ENCODE measurements around the gene KRT14. TPM values are rescaled to one million over a fixed set of nuclear protein-coding genes. Genes with fewer than 3 reads are reported as not detected.
"Not testable (repeated sequence)": the region's sequence is repeated elsewhere in the genome, so short reads cannot be mapped to it uniquely, and the experiment has no call there.

The KRT14 gene
- total RNA-seq, 1 donor from 2014 or later: not detected

- intact Hi-C loops (cut with micrococcal nuclease): no loop called here
- no peak overlapping the region for H3K27ac ChIP-seq (replicated peaks)
- no peak for DNase-seq
- no peak for TF ChIP-seq CTCF (IDR thresholded peaks at IDR 0.05; ENCODE audit: borderline replicate concordance)
- H3K4me1 ChIP-seq: peaks cover 5% of the 10 kb centered on the region
- peaks cover 29% of the 10 kb centered on the region for H3K27me3 ChIP-seq (ENCODE audit: low read depth)
- no peak overlapping the region for H3K4me3 ChIP-seq
- H3K9me3 ChIP-seq (replicated peaks): no peaks in the 10 kb centered on the region
- H3K36me3 ChIP-seq: no peaks in the 10 kb centered on the region
Observed at GRCh38 chr17:41627316-41628072, 40.8 kb upstream of the KRT14 start.

GRCh38 chr17:41626914-41627295 is 40.2 kb upstream of the KRT14 start:
- intact Hi-C loops (cut with micrococcal nuclease); H3K36me3 ChIP-seq: not testable (repeated sequence)

DNA sequence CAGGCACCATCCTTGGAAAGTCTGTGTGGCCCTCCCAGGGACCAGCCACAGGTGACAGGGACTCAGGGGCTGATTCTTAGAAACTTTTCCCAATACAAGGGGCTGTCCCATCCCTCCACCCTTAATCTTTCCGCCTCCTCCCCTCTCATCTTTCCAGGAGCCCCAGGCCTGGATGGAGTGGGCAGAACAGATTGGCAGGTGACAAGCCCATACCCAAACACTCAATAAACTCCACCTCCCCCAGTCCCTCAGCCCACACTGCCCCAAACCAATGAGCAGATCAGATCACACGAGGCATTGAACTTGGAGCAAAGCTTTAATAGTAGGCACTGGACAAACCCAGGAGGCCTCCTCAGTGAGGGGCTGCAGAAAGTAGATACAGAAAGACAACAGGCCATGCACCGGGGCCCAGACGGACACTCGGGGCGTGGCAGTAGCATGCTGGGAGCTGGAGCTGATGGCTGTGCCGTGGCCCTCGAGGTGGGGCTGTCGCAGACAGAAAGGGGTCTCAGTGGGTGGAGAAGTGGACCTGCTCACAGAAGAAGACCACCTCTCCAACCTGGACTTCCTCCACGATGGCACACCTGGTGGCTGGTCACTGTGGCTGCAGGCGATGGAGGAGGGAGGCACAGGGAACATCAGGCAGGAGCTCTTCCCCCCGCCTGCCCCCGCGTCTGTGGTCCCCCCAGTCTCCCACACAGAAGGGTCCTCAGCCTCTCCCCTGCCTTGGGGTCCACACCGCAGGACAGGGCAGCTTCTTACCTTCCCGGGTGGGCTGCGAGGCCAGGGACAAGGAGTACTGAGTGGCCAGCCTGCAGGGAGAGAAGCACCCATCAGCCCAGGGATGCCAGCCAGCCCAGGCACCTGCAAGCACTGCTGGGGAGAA is 39.6 kb upstream of the KRT14 start:
- H3K4me3 ChIP-seq; intact Hi-C loops (cut with micrococcal nuclease); H3K9me3 ChIP-seq (replicated peaks); DNase-seq; H3K36me3 ChIP-seq; H3K27ac ChIP-seq (replicated peaks); H3K4me1 ChIP-seq: not testable (repeated sequence)
- peaks cover 36% of the 10 kb centered on the region for H3K27me3 ChIP-seq (ENCODE audit: low read depth)

More at GRCh38 chr17:41626914-41627295, 40.2 kb upstream of the KRT14 start:
- H3K4me1 ChIP-seq; H3K9me3 ChIP-seq (replicated peaks); H3K27ac ChIP-seq (replicated peaks); DNase-seq; H3K4me3 ChIP-seq: not testable (repeated sequence)
- H3K27me3 ChIP-seq (ENCODE audit: low read depth): peaks cover 34% of the 10 kb centered on the region

DNA sequence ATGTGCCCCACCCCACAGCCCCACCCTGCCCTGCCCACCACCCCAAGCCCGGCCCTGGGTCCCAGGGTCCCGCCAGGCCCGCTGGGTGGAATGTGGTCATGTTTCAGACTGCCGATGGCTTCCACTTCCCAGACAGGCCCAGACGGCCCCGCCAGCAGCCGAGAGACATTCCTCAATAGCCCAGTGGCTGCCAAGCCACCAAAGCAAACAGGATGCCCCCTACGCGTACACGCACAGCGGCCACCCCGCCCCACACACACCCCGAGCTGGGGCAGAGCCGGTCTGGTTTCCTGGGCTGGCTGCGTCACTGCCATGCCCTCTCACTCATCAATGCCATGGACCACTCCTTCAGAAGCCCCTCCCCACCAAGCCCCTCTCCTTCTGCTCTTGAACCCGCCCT is 38.9 kb upstream of the KRT14 start:
- peaks cover 40% of the 10 kb centered on the region for H3K27me3 ChIP-seq (ENCODE audit: low read depth)
- no peak overlapping the region for H3K27ac ChIP-seq (replicated peaks)
- no peaks in the 10 kb centered on the region for H3K36me3 ChIP-seq
- intact Hi-C loops (cut with micrococcal nuclease): no loop called here
- no peak for TF ChIP-seq CTCF (IDR thresholded peaks at IDR 0.05; ENCODE audit: borderline replicate concordance)
- H3K9me3 ChIP-seq (replicated peaks): no peaks in the 10 kb centered on the region
- no peak overlapping the region for H3K4me3 ChIP-seq
- H3K4me1 ChIP-seq: peaks cover 5% of the 10 kb centered on the region
- DNase-seq: no peak

DNA sequence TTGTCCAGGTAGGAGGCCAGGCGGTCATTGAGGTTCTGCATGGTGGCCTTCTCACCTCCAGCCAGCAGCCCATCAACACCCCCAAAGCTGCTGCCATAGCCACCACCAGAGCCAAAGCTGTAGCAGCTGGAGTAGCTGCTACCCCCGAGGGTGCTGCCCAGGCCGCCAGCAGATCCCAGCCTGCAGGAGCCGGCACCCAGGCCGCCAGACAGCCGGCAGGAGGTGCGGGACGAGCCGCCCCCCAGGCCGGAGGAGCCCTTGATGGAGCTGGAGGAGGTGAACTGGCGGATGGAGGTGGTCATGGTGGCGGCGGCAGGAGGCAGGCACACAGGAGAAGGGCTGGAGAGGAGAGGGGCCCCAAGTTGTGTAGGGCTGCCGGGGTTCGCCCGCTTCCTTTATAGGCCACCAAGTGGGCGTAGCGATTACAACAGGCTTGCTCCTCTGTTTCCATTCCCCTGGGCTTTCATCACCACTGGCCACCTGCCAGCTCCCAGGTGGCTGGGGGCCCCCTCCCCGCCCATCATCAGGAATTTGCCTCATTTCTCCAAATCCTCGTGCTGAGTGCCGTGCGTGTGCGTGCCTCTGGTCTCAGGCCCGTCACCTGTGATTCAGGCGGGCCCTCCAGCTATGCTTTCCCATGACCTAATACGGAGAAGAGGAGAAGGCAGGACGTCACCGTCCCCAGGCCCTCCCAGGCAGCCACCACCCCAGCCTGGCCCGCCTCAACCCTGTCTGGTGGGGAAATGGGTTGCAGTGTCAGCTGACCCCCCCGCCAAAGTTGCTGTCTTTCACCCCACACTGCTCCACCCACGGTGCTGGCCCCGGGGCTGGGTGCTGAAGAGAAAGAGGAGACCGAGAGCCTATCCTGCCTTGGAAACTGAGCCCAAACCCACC is 37.8 kb upstream of the KRT14 start, which contains the start of gene KRT17:
KRT17 (minus strand) TSS at position 368 of the 894 bp plus-strand sequence; CDS start at position 302, 66 bp downstream.
- TF ChIP-seq CTCF (IDR thresholded peaks at IDR 0.05; ENCODE audit: borderline replicate concordance): no peak
- no peak for DNase-seq

DNA sequence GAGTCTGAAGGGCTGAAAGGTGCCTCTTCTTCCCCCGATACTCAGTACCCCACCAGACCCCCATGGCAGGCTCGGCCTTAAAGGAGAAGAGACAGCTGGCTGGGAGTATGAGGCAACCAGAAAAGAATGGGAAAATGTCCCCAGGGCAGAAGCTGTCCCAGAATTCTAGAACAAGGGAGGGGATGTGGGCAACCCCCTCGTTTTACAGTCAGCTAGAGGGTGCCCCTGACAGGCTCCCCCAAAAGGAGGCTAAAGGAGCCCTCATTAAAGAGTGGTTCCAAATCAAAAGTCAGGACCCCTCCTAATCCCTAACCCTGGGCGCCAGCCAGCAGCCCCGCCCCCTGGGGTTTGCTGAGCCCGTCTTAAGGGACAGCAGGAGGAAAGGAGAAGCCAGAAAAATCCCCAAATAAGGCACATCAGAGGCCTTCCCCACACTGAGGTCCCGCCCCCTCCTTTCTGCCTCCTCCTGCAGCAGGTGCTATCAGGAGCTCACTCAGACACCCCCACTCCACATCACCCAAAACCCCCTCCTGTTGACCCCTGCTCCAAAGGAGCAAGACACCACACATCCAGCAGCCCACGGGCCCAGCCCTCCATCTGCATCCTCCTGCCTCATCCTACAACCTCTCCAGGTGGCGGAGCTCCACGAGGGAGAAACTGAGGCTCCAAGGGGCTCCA is 36.6 kb upstream of the KRT14 start:
- DNase-seq; intact Hi-C loops (cut with micrococcal nuclease); H3K36me3 ChIP-seq; H3K9me3 ChIP-seq (replicated peaks); H3K4me1 ChIP-seq; H3K4me3 ChIP-seq; H3K27ac ChIP-seq (replicated peaks): not testable (repeated sequence)
- H3K27me3 ChIP-seq (ENCODE audit: low read depth): peaks cover 63% of the 10 kb centered on the region

More for the DNA sequence above, 37.8 kb upstream of the KRT14 start, which contains the start of gene KRT17:
- Histone ChIP-seq H3K36me3 (no peaks in the 10 kb centered on the region), H3K4me3 (no peak within 1 kb of the TSS), H3K27me3 (ENCODE audit: low read depth) (peaks cover 52% of the 10 kb centered on the region), H3K9me3 (replicated peaks) (no peaks in the 10 kb centered on the region), H3K4me1 (peaks cover 5% of the 10 kb centered on the region), H3K27ac (replicated peaks) (no peak within 1 kb of the TSS)
- intact Hi-C loops (cut with micrococcal nuclease): no loop called here

GRCh38 chr17:41622340-41623183 is 35.9 kb upstream of the KRT14 start:
- DNase-seq; H3K36me3 ChIP-seq; H3K9me3 ChIP-seq (replicated peaks); H3K4me3 ChIP-seq; H3K4me1 ChIP-seq; H3K27ac ChIP-seq (replicated peaks); intact Hi-C loops (cut with micrococcal nuclease): not testable (repeated sequence)
- peaks cover 70% of the 10 kb centered on the region for H3K27me3 ChIP-seq (ENCODE audit: low read depth)

All from left ventricle myocardium inferior (tissue), 1 donor.